ENCODE results near the gene EGFR. TPM values are rescaled to one million over a fixed set of nuclear protein-coding genes. Genes with fewer than 3 reads are reported as not detected.

Gene EGFR
- total and polyA plus RNA-seq, 9 donors = 13.0 to 54.6 (median 41.7) TPM

DNA sequence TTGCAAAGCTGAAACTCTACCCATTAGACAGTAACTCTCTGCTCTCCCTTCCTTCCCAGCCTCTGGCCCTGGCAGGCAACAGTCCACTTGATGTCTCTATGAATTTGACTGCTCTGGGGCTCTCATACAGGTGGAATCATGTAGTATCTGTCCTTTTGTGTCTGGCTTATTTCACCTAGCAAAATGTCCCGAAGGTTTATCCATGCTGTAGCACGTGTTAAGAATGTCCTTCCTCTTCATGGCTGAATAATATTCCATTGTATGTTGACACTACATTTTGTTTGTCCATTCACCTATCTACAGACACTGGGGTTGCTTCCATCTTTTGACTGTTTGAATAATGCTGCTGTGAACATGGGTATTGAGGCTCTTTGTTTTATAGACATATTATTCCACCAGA lies 128.9 kb downstream of the EGFR start:
- no peak for DNase-seq
- Histone ChIP-seq H3K27me3 (no peaks in the 10 kb centered on the region), H3K9me3 (no peaks in the 10 kb centered on the region), H3K4me3 (no peak overlapping the region), H3K4me1 (ENCODE audit: insufficient read depth) (no peaks in the 10 kb centered on the region), H3K36me3 (no peaks in the 10 kb centered on the region), H3K27ac (no peak overlapping the region)
- TF ChIP-seq EP300 (IDR thresholded peaks at IDR 0.05) (no peak), POLR2A (IDR thresholded peaks at IDR 0.05) (no peak)
- TF ChIP-seq, protein P1, sequence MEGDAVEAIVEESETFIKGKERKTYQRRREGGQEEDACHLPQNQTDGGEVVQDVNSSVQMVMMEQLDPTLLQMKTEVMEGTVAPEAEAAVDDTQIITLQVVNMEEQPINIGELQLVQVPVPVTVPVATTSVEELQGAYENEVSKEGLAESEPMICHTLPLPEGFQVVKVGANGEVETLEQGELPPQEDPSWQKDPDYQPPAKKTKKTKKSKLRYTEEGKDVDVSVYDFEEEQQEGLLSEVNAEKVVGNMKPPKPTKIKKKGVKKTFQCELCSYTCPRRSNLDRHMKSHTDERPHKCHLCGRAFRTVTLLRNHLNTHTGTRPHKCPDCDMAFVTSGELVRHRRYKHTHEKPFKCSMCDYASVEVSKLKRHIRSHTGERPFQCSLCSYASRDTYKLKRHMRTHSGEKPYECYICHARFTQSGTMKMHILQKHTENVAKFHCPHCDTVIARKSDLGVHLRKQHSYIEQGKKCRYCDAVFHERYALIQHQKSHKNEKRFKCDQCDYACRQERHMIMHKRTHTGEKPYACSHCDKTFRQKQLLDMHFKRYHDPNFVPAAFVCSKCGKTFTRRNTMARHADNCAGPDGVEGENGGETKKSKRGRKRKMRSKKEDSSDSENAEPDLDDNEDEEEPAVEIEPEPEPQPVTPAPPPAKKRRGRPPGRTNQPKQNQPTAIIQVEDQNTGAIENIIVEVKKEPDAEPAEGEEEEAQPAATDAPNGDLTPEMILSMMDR (IDR thresholded peaks at IDR 0.05) = no peak
- intact Hi-C loops (cut with DNase I) = no loop called here
- 91 to 98% (median 95%) methylated on average over 2 of the region's 2 CpGs for WGBS, 3 donors

DNA sequence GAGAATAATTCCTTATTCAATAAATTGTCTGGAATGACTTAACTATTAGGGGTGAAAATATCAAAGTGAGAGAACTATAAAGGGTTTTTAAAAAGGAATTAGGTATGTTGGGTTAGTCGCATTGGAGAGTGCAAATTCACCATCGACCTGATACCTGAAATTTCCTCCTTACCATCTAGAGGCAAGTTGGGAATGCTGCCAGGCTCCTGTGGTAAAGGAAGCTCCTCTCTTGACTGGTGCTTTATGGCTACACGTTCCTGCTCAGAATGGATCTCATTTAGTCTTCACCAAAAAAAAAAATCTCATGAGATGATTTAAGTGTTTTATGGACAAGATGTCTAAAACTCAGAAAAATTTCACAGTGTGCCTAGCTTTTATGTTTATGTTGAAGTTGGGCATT lies 129.8 kb downstream of the EGFR start:
- no peaks in the 10 kb centered on the region for H3K9me3 ChIP-seq
- H3K4me3 ChIP-seq = no peak overlapping the region
- H3K36me3 ChIP-seq = no peaks in the 10 kb centered on the region
- TF ChIP-seq, protein P1 (IDR thresholded peaks at IDR 0.05) = no peak
- TF ChIP-seq EP300 (IDR thresholded peaks at IDR 0.05) (no peak), POLR2A (IDR thresholded peaks at IDR 0.05) (no peak)
- DNase-seq = no peak
- H3K4me1 ChIP-seq (ENCODE audit: insufficient read depth) = no peaks in the 10 kb centered on the region
- no peaks in the 10 kb centered on the region for H3K27me3 ChIP-seq
- intact Hi-C loops (cut with DNase I) = no loop called here
- WGBS, 3 donors = 81 to 85% (median 83%) methylated on average over 3 of the region's 3 CpGs
- no peak overlapping the region for H3K27ac ChIP-seq

DNA sequence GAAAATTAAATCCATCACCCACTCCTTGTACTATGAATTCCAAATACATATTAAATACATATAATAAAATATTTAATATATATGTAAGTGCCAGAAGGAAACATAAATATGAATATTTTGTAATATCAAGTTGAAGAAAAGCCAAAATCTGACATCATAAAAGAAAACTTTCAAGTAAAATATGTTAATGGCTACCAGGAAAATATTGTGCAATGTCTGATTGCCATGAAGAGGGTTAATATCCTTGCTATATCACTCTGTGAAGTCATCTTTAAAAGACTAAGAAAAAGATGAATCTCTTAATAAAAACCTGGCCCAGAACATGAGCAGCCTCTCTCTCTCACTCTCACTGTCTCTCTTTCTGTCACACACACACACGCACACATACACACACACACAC lies 130.2 kb downstream of the EGFR start:
- no peak for DNase-seq
- WGBS, 3 donors = 90 to 100% (median 96%) methylated on average over 1 of the region's 1 CpG
- no peaks in the 10 kb centered on the region for H3K27me3 ChIP-seq
- H3K4me3 ChIP-seq = no peak overlapping the region
- H3K9me3 ChIP-seq = no peaks in the 10 kb centered on the region
- no peak for TF ChIP-seq POLR2A (IDR thresholded peaks at IDR 0.05)
- TF ChIP-seq, protein P1 (IDR thresholded peaks at IDR 0.05) = no peak
- no peak for TF ChIP-seq EP300 (IDR thresholded peaks at IDR 0.05)
- no peak overlapping the region for H3K27ac ChIP-seq
- no peaks in the 10 kb centered on the region for H3K4me1 ChIP-seq (ENCODE audit: insufficient read depth)
- H3K36me3 ChIP-seq = no peaks in the 10 kb centered on the region
- intact Hi-C loops (cut with DNase I) = no loop called here

DNA sequence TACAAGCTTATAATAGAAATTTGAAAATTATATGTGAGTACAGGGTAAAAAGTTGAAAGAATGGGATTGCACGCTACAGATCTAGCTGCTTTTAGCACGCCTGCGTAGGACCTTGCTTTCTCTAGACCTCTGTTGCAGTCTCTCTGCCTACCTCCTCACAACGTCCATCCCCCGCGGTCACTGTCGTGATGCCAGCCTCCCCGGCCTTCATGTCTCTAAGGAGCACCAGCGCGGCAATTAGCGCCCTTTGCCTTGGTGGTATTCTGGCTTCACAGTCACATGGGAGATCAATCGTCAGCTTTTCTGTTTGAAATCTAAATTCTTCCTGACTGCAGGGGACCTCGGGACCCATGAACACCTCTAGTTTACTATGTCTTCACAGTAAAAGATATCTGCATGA lies 131.3 kb downstream of the EGFR start:
- H3K27ac ChIP-seq = no peak overlapping the region
- H3K9me3 ChIP-seq = no peaks in the 10 kb centered on the region
- H3K4me1 ChIP-seq (ENCODE audit: insufficient read depth) = no peaks in the 10 kb centered on the region
- TF ChIP-seq, protein P1 (IDR thresholded peaks at IDR 0.05) = no peak
- TF ChIP-seq EP300 (IDR thresholded peaks at IDR 0.05) (no peak), POLR2A (IDR thresholded peaks at IDR 0.05) (no peak)
- H3K36me3 ChIP-seq = no peaks in the 10 kb centered on the region
- no peak overlapping the region for H3K4me3 ChIP-seq
- intact Hi-C loops (cut with DNase I) = no loop called here
- DNase-seq = no peak
- 93 to 95% (median 94%) methylated on average over 13 of the region's 13 CpGs for WGBS, 3 donors
- no peaks in the 10 kb centered on the region for H3K27me3 ChIP-seq
